Dedifferentiated amniotic fluid mesenchymal stem cell (primary cell): ENCODE measurements around the gene CTBP2.

Experiments used
- DNase-seq: peaks from one replicate; pipeline ENCODE4 v3.0.0-alpha.2; 2016; ENCODE audit errors: extremely low spot score

The CTBP2 gene

GRCh38 chr10:125125951-125126735, 34.2 kb downstream of the CTBP2 start:
- DNase-seq: no peak

GRCh38 chr10:125124907-125125306, 35.5 kb downstream of the CTBP2 start:
- no peak for DNase-seq

GRCh38 chr10:125124115-125124487, 36.3 kb downstream of the CTBP2 start:
- no peak for DNase-seq

GRCh38 chr10:125123476-125124114, 36.8 kb downstream of the CTBP2 start:
- DNase-seq: no peak

GRCh38 chr10:125122566-125122965, 37.8 kb downstream of the CTBP2 start:
- DNase-seq: no peak

- no peak for DNase-seq
Observed at GRCh38 chr10:125121003-125121402, 39.4 kb downstream of the CTBP2 start.

- DNase-seq: no peak
Observed at GRCh38 chr10:125120053-125120710, 40.2 kb downstream of the CTBP2 start.

- DNase-seq: no peak
Observed at GRCh38 chr10:125118701-125119100, 41.7 kb downstream of the CTBP2 start.

- DNase-seq: peak; percentile 69
Observed at GRCh38 chr10:125118011-125118611, 42.3 kb downstream of the CTBP2 start.

- DNase-seq: no peak
Observed at GRCh38 chr10:125116652-125117310, 43.6 kb downstream of the CTBP2 start.

GRCh38 chr10:125116041-125116649, 44.2 kb downstream of the CTBP2 start:
- DNase-seq: no peak

GRCh38 chr10:125115409-125115808, 45.0 kb downstream of the CTBP2 start:
- no peak for DNase-seq

- no peak for DNase-seq
Observed at GRCh38 chr10:125114761-125115391, 45.5 kb downstream of the CTBP2 start.

- no peak for DNase-seq
Observed at GRCh38 chr10:125113691-125114371, 46.5 kb downstream of the CTBP2 start.

GRCh38 chr10:125112697-125113494, 47.5 kb downstream of the CTBP2 start:
- DNase-seq: no peak

- no peak for DNase-seq
Observed at GRCh38 chr10:125111118-125111727, 49.1 kb downstream of the CTBP2 start.

- DNase-seq: no peak
Observed at GRCh38 chr10:125107965-125108580, 52.3 kb downstream of the CTBP2 start.

- DNase-seq: no peak
Observed at GRCh38 chr10:125107166-125107949, 53.0 kb downstream of the CTBP2 start.
